IPS-NIHi11 (cell line): ENCODE measurements around the gene MND1.
A peak's percentile ranks its signal among the peaks of the same experiment; 100 is the strongest.

Experiments used
- DNase-seq: peaks from one replicate; pipeline ENCODE4 v3.0.0; 2012; ENCODE audit warnings: mixed read lengths, low spot score

The MND1 gene

DNA sequence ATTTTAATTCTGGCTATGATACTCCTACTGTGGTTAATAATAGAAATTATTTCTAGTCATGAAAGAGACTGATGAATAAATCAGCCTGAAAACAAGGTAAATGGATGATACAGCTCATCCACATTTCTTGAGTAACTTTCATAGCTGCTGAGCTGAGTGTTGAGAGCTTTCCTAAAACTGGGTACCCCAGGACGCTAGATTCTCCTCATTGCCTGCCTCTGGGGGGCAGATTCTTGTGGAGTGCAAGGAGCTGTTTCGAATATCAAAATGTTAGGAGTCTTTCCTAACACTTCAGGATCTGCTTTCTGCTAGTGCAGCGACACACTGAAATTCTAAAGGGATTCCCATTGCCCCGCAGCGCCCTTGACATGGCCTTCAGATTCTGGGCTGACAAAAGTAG lies 2.1 kb downstream of the MND1 start:
- DNase-seq = peak; percentile 23

GRCh38 chr4:153347117-153347516 lies 2.6 kb downstream of the MND1 start:
- no peak for DNase-seq

DNA sequence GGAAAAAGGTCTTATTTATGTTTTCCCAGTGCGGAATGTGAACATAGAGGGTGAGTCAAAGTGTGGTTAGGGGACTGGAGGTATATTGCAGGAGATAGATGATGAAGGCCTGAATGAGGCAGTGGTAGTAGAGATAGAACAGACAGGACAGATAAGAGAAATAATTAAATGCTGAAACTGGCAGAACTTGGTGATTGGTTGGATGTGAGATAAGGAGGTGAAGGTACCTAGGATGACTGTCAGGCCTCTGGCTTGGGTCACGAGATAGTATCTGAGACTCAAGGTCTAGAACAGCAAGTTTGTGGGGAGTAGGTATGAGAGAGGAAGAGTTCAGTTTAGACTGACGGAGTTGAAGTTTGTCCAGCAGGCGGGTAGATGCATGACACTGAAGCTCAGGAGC lies 3.5 kb downstream of the MND1 start:
- DNase-seq = no peak

GRCh38 chr4:153349206-153349805 lies 4.8 kb downstream of the MND1 start:
- DNase-seq = no peak

- no peak for DNase-seq
Measured at GRCh38 chr4:153362184-153362583, 17.7 kb downstream of the MND1 start.

- no peak for DNase-seq
Measured at GRCh38 chr4:153364061-153364460, 19.6 kb downstream of the MND1 start.

GRCh38 chr4:153365003-153365402 lies 20.5 kb downstream of the MND1 start:
- DNase-seq = no peak

- DNase-seq = no peak
Measured at GRCh38 chr4:153366486-153366885, 22.0 kb downstream of the MND1 start.

DNA sequence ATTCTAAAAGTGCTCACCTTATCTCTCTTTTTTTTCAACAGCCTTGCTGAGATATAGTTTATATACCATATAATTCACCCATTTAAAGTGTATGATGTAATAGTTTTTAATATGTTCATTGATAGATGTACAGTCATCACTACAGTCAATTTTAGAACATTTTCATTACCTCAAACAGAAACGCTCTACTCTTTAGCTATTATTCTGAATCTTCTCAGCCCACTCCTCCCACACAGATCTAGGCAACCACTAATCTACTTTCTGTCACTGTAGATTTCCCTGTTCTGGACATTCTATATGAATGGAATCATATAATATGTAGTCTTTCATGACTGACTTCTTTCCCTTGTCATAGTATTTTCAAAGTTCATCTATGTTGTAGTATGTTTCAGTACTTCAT lies 22.6 kb downstream of the MND1 start:
- no peak for DNase-seq

GRCh38 chr4:153369021-153369420 lies 24.5 kb downstream of the MND1 start:
- DNase-seq = no peak

DNA sequence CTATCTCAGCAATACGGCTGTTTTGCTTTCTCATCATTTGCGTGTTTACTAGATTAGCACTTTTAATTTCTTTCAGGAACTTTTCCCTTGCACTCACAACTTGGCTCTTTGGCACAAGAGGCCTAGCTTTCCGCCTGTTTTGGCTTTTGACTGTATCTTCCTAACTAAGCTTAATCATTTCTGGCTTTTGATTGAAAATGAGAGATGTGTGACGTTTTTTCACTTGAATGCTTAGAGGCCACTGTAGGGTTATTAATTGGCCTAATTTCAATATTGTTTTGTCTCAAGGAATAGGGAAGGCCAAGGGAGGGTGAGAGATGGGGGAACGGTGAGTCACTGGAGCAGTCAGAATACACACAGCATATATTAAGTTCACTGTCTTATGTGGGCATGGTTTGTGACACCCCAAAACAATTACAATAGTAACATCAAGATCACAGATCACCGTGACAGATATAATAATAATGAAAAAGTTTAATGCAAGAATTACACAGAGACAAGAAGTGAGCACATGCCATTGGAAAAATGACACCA lies 27.3 kb downstream of the MND1 start:
- DNase-seq = no peak

DNA sequence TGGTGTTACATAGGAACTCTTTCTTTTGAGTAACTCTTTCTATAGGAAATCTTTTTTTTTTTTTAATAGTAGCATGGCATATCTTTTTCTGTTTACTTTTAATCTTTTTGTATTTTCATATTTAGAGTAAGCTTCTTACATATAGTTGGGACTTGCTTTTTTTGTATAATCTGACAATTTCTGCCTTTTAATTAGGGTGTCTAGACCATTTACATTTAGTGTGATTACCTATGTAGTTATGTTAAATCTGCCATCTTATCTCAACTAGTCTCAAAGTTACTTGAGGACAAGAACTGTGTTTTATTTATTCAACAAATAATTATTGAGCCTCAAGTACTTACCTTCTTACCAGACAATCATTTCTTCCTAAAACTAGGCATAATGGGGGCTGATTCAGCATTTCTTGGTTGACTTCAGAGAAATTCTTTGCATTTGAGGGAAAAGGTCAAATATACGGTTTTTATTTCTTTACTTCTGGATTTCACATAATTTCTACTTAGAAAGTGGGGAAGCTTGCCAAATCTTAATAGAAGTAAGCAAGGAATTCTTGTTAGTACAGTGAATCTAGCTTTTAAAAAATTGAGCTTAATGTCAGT lies 28.6 kb downstream of the MND1 start:
- no peak for DNase-seq

- DNase-seq = no peak
Measured at GRCh38 chr4:153374442-153374841, 30.0 kb downstream of the MND1 start.

- no peak for DNase-seq
Measured at GRCh38 chr4:153375303-153375702, 30.8 kb downstream of the MND1 start.

DNA sequence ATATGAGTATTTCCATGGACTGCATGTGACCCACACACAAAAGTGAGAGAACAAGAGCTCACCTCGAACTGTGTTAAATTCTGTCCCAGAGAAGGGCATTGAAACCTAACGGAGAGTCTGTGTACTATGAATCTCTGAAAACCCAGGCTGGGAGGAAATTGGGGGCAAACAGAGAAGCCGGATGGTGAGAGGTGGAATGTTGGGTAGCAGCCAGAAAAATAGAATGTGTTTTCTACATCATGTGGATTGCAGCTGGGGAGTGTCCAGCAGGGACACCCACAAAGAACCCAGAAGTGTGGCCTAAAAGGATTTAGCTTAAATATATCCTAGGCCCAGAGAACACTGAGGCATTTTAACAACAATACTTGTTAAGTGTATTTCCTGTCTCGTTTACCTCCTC lies 38.6 kb downstream of the MND1 start:
- DNase-seq = no peak

GRCh38 chr4:153384160-153384559 lies 39.7 kb downstream of the MND1 start:
- no peak for DNase-seq

GRCh38 chr4:153385784-153386183 lies 41.3 kb downstream of the MND1 start:
- no peak for DNase-seq

- no peak for DNase-seq
Measured at GRCh38 chr4:153387981-153388380, 43.5 kb downstream of the MND1 start.

DNA sequence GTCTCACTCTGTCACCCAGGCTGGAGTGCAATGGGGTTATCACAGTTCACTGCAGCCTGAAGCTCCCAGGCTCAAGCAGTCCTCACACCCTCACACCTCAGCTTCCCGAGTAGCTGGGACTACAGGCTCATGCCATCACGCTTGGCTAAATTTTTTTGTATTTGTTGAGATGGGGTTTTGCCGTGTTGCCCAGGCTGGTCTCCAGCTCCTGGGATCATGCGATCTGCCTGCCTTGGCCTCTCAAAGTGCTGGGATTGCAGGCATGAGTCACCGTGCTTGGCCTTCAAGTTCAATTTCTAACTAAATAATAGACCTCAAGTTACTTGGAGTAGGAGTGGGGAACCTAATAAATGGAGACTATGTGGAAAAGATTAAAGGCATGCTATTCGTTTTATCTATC lies 48.9 kb downstream of the MND1 start:
- no peak for DNase-seq

DNA sequence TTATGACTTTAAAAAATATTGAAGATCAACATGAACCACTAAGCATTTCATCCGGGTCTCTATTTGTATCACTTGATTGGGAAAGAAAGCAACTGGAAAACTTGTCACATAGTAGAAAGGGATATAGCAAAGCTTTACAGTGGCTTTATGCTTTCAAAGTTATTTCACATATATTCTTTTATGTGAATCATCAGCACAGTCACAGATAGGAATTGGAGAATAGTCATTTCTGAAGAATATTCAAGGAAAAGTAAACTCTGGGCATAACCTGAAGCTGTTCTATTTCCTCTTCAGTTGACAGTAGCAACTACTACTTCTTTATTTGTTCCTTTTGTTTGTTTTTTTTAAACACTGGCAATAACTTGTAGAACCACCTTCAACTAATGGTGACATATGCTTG lies 50.5 kb downstream of the MND1 start:
- DNase-seq = no peak

- no peak for DNase-seq
Measured at GRCh38 chr4:153398713-153399112, 54.2 kb downstream of the MND1 start.

DNA sequence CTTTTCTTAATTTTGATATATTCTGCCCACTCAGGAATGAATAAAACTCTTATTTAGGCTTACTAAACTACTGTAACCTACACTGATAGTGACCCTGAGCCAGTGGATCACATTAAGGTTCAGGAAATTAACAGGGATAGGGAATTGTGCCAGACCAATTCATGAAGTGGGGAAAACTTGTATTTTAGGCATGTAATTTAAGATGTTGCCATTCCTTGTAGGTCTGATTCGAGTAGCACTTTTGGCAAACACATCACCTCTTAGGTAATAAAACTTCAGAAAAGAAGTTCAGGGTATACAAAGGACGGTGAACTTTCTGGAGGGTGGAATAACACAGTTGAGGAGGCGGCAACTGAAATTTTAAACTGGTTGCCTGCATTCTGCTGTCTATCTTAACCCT lies 54.9 kb downstream of the MND1 start:
- DNase-seq = no peak

- DNase-seq = no peak
Measured at GRCh38 chr4:153401501-153401900, 57.0 kb downstream of the MND1 start.

DNA sequence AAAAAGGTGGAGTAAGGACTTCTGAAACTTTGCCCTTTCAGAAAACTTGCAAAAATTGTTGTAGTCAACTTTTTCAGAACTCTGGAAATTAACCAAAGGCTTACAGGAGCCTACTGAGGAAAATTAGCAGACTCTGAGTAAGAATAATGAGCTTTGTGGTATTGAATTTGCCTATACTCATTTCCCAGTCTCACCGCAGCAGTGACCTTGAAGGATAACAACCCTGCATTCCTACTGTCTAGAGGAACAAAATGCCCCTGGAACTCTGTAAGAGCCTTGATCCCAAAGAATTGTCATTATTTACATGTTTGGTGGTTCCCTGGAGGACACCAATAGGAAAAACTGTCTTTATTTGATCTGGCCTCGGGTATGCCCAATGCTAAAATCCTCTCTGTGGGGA lies 57.9 kb downstream of the MND1 start:
- no peak for DNase-seq
